ENCODE data around the gene POC1A. TPM values are rescaled to one million over a fixed set of nuclear protein-coding genes. Genes with fewer than 3 reads are reported as not detected.

Gene POC1A
- total and polyA plus RNA-seq, 2 donors (not counting 1 experiment from before 2014, with no cell fraction given), result 1.7 to 2.8 TPM

GRCh38 chr3:52067046-52067445 lies 87.2 kb downstream of the POC1A start:
- H3K79me2 ChIP-seq (ENCODE audit: control insufficient read depth, insufficient read depth, low read length), result no peaks in the 10 kb centered on the region
- ATAC-seq (ENCODE audit: low read depth), result no peak
- Mint-ChIP-seq H3K9me3 (ENCODE audit: insufficient read depth) (no peaks in the 10 kb centered on the region), H3K27me3 (no peaks in the 10 kb centered on the region), H3K27ac (no peak overlapping the region), H3K4me3 (no peak overlapping the region), H3K4me1 (peaks cover 14% of the 10 kb centered on the region)
- DNase-seq, result no peak
- H3K27me3 ChIP-seq (replicated peaks in 1 of 4; ENCODE audit: control extremely low read depth in 1 of 4, control insufficient read depth in 3 of 4, insufficient read depth in 4 of 4, low read length in 3 of 4), result no peaks in the 10 kb centered on the region
- intact Hi-C loops (cut with micrococcal nuclease), result no loop called here
- no peak overlapping the region for H2AFZ ChIP-seq (ENCODE audit: insufficient read depth, low read depth, low read length, poor library complexity, severe bottlenecking)
- no peaks in the 10 kb centered on the region for H4K20me1 ChIP-seq (ENCODE audit: control insufficient read depth, insufficient read depth, low read length, poor library complexity, severe bottlenecking)
- H3K27ac ChIP-seq (ENCODE audit: low read length in 2 of 2), result no peak overlapping the region
- H3K4me2 ChIP-seq (replicated peaks; ENCODE audit: low read depth, low read length, poor library complexity, severe bottlenecking), result no peak overlapping the region
- no peak overlapping the region for H3K4me3 ChIP-seq (ENCODE audit: control extremely low read depth in 1 of 5, extremely low read depth in 1 of 5, insufficient read depth in 1 of 5, low read depth in 2 of 5, low read length in 4 of 5)
- no peaks in the 10 kb centered on the region for H3K36me3 ChIP-seq (replicated peaks in 1 of 2; ENCODE audit: control extremely low read depth in 1 of 2, control insufficient read depth in 1 of 2, extremely low read depth in 1 of 2, insufficient read depth in 2 of 2, low read length in 1 of 2)
- POLR2A ChIA-PET, result no interaction called here
- no peaks in the 10 kb centered on the region for H3K9me3 ChIP-seq (ENCODE audit: control extremely low read depth in 1 of 3, control insufficient read depth in 2 of 3, insufficient read depth in 1 of 3, low read length in 2 of 3)
- no peak overlapping the region for H3K9ac ChIP-seq (ENCODE audit: low read length)
- CTCF ChIA-PET, result interaction anchor here (1.2 to 2.2 kb wide), 2 partner anchors 11 to 66 kb away, joined by 4 to 6 read pairs; partner anchors contain the start of gene DUSP7
- WGBS (ENCODE audit: insufficient coverage), result 94% methylated on average over 7 of the region's 8 CpGs
- H3K4me1 ChIP-seq (ENCODE audit: control insufficient read depth in 2 of 2, insufficient read depth in 2 of 2, low read length in 2 of 2), result peaks cover 6 to 9% of the 10 kb centered on the region in 2 donors
- TF ChIP-seq CTCF (IDR thresholded peaks at IDR 0.05), result no peak
- TF ChIP-seq EZH2 (IDR thresholded peaks at IDR 0.05; ENCODE audit: borderline replicate concordance, insufficient read depth, low read depth, low read length, poor library complexity, severe bottlenecking), result no peak

GRCh38 chr3:52065264-52065756 lies 88.9 kb downstream of the POC1A start:
- TF ChIP-seq EZH2 (IDR thresholded peaks at IDR 0.05; ENCODE audit: borderline replicate concordance, insufficient read depth, low read depth, low read length, poor library complexity, severe bottlenecking), result no peak
- no peak for TF ChIP-seq CTCF (IDR thresholded peaks at IDR 0.05)
- POLR2A ChIA-PET, result no interaction called here
- no peak overlapping the region for H3K4me3 ChIP-seq (ENCODE audit: control extremely low read depth in 1 of 5, extremely low read depth in 1 of 5, insufficient read depth in 1 of 5, low read depth in 2 of 5, low read length in 4 of 5)
- intact Hi-C loops (cut with micrococcal nuclease), result no loop called here
- no peaks in the 10 kb centered on the region for H3K9me3 Mint-ChIP-seq (ENCODE audit: insufficient read depth)
- no peak overlapping the region for H3K27ac ChIP-seq (ENCODE audit: low read length in 2 of 2)
- H3K4me1 Mint-ChIP-seq, result peaks cover 21% of the 10 kb centered on the region
- H3K27me3 Mint-ChIP-seq, result no peaks in the 10 kb centered on the region
- no peaks in the 10 kb centered on the region for H3K36me3 ChIP-seq (replicated peaks in 1 of 2; ENCODE audit: control extremely low read depth in 1 of 2, control insufficient read depth in 1 of 2, extremely low read depth in 1 of 2, insufficient read depth in 2 of 2, low read length in 1 of 2)
- 68% methylated on average over 12 of the region's 12 CpGs for WGBS (ENCODE audit: insufficient coverage)
- ATAC-seq (ENCODE audit: low read depth), result no peak
- no peaks in the 10 kb centered on the region for H3K9me3 ChIP-seq (ENCODE audit: control extremely low read depth in 1 of 3, control insufficient read depth in 2 of 3, insufficient read depth in 1 of 3, low read length in 2 of 3)
- H3K4me3 Mint-ChIP-seq, result no peak overlapping the region
- H3K27ac Mint-ChIP-seq, result no peak overlapping the region
- no peak for DNase-seq
- no peaks in the 10 kb centered on the region for H3K79me2 ChIP-seq (ENCODE audit: control insufficient read depth, insufficient read depth, low read length)
- H3K4me2 ChIP-seq (replicated peaks; ENCODE audit: low read depth, low read length, poor library complexity, severe bottlenecking), result no peak overlapping the region
- H2AFZ ChIP-seq (ENCODE audit: insufficient read depth, low read depth, low read length, poor library complexity, severe bottlenecking), result no peak overlapping the region
- CTCF ChIA-PET, result interaction anchor here (1.4 to 2.2 kb wide), 2 partner anchors 64 to 82 kb away, joined by 3 to 6 read pairs; no protein-coding TSS in a partner anchor
- H4K20me1 ChIP-seq (ENCODE audit: control insufficient read depth, insufficient read depth, low read length, poor library complexity, severe bottlenecking), result no peaks in the 10 kb centered on the region
- peaks cover 10 to 17% of the 10 kb centered on the region in 2 donors for H3K4me1 ChIP-seq (ENCODE audit: control insufficient read depth in 2 of 2, insufficient read depth in 2 of 2, low read length in 2 of 2)
- no peak overlapping the region for H3K9ac ChIP-seq (ENCODE audit: low read length)
- no peaks in the 10 kb centered on the region for H3K27me3 ChIP-seq (replicated peaks in 1 of 4; ENCODE audit: control extremely low read depth in 1 of 4, control insufficient read depth in 3 of 4, insufficient read depth in 4 of 4, low read length in 3 of 4)
